ENCODE results near the gene EDIL3.

GRCh38 chr5:84430079-84430478, 45.4 kb upstream of the EDIL3 start:
- no peak for TF ChIP-seq CTCF (IDR thresholded peaks at IDR 0.05; ENCODE audit: low read length)
- no peak for TF ChIP-seq EZH2 (IDR thresholded peaks at IDR 0.05; ENCODE audit: borderline replicate concordance, low read length)

Measured in OCI-LY1 (cell line).